ENCODE data around the gene CD247.

Gene CD247

DNA sequence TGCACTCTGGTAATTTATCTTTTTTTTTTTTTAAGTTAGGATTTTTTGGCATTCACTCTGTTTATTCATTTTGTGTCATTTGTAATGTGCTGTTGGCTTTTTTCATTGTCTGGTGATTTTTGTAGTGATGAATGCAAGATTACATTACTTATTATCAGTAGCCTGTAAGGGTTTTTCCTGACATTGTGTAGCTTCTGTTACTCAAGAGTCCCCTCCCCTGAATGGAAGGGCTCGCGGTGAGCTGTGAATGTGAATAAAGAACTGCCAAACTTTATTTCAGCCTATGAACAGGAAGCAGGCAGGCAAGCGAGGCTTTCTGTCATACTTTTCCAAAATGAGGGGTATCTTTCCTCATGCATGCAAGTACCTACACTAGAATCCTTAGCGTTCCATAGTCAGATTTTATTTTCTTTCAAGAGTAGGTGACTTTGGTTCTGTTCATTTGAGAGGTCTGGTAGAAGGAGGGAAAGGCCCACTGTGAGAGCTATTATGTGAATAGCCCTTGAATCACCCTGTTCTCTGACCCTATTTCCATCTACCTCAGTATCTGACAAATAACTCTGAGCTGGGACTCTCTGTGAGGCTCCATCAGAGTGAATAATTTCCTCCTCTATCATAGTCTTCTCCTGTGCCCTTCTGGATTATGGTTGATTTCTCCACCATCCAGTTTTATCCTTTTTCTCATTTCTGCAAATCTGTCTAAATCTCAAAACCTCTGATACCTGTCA lies 114.0 kb downstream of the CD247 start:
- DNase-seq = no peak

GRCh38 chr1:167401260-167401873 lies 117.0 kb downstream of the CD247 start:
- peak; percentile 32 for DNase-seq

DNA sequence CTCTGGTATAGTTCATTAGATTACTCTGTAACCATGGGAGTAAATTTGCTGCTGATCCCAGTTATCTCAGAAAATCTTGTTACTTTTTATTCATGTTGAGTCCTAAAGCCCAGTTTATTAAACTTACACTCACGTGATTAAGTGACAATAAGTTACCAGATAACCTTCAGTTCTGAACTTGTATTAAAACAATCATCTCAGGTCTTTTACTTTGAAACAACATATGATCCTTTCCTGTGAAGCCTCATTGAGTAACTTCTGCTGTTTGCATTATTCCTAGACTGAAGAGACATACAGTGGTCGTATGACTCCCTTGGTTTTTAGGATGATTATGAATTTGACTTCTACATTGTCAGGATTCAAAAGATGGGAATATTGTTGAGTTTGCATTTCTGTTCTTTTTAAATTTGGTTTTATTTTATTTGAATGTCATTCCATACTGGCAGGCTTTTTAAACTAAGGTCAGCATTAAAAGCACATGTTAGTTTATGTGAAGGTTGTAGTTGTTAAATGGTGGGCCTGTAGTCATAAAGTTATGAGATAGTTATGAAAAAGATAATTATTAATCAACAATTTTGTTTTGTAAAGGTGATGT lies 117.9 kb downstream of the CD247 start:
- DNase-seq = no peak

DNA sequence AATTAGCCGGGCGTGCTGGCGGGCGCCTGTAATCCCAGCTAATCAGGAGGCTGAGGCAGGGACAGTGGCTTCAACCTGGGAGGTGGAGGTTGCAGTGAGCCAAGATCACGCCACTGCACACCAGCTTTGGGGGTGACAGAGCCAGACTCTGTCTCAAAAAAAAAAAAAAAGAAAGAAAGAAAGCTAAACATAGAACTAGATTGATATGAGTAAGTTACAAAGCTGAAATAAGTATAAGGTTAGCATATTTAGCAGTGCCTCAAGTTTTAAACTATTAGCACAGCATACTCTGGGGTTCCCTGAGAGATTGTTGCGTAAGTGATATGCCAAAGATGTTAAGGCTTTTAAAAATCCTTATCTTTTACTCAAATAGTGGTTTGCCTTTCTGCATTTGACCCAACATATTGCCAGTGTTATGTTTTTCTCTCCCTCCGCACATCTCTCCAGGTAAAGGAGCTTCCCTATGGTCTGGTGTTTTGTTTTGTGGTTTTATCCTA lies 126.1 kb downstream of the CD247 start:
- DNase-seq = no peak

DNA sequence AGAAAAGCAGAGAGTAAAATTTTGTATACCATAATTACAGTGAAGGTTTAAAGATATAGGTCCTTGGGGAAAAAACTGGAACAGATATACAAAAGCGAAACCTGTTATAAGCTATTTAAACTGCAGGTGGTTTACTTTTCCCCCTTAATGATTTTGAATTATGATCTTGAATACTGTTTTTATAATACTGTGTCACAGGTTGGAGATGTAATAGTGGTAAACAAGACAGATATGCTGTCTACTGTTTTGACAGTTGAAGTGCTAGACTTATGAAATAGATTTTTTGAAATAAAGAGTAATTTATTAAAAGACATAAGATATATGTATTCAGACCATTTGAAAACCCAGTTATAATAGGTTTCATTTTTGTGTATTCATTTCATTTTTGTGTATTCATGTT lies 129.4 kb downstream of the CD247 start:
- no peak for DNase-seq

DNA sequence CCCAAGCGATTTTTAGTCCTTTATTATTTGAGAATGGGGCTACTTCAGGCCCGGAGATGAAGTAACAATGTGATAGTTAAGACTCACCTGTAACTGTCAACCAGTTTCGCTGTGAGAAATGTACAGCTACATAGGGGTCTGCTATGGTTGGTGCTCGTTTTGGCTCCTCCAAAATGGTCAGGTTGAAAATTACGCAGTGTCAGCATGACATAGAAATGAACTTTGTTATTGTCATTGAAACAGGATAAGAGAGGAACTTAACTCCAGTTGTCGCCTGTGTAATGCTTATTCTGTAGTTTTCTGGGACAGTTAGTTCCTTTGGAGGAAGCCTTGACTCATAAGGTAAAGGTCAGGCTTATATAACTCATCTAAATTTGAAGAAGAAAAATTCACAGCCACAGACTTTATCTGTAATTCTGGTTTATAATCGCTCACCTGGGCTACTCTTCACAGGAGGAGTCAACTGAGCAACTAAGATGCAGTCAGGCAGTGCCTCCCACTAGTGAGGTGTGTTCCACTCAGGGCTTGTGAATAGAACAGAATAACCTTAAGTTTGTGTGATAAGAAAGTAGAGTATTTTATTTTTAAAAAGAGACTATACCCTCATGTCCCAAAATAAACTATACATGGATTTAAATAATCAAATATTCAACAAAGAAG lies 130.9 kb downstream of the CD247 start:
- DNase-seq = no peak
